GM20431 (cell line): ENCODE measurements around the gene SIAH3.
"Not testable (repeated sequence)": the region's sequence is repeated elsewhere in the genome, so short reads cannot be mapped to it uniquely, and the experiment has no call there.

Experiments
- in situ Hi-C: fragments of 300-500 bp; cut with MseI, MboI; formaldehyde crosslinking; loops from one replicate; pipeline ENCODE4 v1.15.0; 2020; ENCODE audit warnings: low sequenced_read_pairs; ENCODE audit not compliant: unreplicated experiment

The SIAH3 gene

GRCh38 chr13:45786293-45786920, 65.1 kb downstream of the SIAH3 start:
- in situ Hi-C loops, result no loop called here

DNA sequence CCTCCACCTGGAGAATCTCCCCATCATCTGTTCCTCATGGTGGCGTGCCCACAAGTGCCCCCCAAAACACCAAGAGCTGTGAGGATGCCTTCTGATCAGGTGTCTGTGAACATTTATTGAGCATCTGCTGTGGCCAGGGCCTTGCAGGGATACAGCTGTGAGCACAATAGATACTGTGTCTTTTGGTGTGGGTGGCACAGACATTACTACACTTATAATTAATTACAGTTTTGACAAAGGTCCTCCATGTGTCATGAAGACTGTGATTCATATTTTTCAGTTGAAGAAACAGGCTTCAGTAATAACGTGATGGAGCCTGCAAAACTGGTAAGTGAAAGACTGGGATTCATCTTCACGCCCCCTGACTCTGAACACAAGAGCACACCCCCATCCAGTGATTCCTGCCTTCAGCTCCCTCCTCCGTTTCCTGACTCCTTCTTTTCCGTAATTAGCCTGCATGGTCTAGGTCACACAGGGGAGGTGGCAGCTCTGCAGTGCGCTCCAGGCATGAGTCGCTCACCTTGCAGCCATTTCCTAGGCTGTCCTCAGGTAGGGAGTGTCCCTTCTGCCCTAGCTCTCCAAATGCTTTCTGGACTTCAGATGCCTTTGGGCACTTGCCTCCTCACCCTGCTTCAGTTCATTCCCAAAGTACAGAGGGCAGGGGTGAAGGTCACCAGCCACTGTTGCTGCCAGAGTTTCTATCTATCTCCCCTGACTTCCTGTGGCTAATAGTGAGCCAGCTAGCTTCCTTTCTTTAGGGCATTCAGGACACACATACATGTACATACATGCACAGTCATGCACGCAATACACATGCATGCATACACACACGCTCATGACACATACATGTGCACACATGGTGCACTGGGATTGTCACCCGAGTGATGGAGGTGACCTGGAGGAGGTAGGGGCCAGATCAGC, 66.5 kb downstream of the SIAH3 start:
- in situ Hi-C loops, result no loop called here

DNA sequence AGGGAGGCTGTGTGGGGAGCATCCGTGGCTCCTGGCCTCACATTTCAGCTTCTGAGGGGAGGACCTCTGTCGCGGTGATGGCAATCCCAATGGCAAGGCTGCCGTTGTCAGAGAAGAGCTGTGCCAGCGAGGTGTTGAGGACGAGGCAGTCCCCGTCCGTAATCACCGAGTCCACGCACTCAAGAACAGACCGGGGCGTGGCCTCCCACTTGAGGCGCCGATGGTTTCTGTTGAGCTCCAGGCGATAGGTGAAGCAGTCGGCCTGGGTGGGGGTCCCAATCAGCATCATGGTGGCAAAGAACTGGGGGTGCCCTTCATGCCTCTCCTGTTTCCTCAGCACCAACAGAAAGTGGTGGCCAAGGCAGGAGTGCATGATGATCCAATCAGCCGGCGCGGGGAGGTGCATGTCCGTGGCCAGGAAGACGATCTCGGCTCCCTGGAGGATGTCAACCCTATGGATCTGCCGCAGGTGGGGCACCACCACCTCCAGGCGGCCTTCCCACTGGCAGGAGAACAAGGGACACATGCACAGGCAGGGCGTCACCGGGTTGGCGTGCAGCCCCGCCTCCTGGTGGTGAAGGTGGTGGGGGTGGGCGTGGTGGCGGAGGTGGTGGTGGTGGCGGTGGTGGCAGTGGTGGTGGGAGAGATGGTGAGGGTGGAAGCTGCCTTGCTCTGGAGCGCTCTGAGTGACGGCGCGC, 68.1 kb downstream of the SIAH3 start:
- in situ Hi-C loops, result no loop called here

DNA sequence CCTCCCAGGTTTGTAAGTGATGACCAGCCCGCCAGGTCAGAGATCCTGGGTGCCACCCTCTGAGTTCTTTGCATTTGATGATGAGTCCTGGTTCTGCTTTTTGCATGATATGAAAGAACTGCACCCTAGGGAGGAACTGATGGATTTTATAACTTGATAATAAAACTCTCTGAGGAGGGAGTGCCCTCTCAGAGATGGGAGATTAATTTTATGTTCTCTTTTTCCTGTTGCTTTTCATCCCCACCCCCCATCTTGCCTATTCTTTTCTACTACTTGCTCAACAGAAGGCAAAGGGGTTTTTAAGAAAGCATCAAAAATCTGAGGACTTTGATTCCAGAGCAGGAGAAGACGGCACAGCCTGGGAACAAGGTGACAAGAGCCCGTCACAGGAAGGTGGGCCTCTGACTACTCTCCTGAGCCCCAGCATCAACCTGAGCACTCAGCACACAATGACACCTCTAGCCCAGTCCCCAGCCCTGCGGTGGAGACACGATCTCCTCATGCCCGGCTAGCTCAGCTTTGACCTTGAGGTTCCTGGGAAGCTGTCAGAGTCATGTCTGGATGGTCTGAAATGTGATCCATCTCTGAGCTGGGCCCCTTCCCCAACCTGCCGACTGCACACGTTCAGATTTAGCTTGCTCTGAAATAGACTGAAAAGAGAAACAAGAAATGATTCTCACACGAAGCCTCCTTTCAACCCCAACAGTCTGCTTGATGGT, 69.1 kb downstream of the SIAH3 start:
- in situ Hi-C loops, result no loop called here

DNA sequence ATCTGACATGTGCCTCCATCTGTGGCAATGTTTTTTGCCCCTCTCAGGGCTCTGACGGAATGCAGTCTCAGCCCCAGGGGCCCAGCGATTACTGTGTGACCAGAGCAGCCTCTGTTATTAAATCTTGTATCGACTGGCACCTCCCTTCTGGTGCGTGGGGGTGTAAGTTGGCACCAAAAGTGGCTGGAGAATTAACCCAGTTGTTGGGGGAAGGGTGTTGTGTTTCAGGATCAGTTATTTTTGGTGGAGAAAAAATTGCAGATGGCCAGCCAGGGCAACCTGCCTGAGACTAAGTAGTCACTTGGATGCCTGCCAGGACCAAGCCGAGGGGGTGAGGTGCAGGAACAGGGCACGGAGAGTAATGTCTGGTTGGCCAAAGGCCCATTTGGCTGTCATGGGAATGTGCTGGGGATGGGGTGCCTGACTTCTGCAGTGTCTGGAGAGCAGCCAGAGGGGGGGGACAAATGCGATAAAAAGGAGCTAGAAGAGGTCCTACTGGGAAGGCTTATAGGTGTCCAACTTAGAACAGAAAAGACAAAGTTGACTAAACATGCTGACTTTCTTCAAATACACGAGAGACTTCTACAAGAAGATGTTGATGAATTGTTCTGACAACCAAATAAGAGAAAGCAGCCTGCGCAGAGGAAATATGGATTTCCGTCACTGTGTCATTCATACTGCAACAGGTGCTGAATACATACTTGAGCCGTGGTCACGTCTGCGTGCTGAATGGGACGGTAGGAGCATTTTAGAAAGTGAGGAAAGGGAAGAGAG, 69.8 kb downstream of the SIAH3 start:
- in situ Hi-C loops, result no loop called here

DNA sequence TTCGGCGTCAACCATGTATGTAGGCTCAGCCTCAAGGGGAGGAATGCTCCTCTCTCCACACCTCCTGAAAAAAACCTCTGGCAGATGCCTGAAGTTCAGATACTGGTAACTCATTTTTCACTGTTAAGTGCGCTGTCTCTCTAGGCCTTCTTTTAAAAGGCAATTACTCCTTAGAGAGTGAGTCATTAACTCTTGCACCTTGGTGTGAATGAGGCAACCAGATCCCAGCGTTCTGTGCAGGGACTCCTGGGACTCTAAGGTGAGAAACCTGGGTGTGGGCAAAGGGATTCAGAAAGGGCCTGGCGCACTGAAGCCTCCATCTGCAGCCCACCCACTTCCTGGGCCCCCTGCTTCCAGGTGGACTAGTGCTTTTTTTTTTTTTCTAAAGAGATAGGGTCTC, 71.7 kb downstream of the SIAH3 start:
- in situ Hi-C loops, result no loop called here

DNA sequence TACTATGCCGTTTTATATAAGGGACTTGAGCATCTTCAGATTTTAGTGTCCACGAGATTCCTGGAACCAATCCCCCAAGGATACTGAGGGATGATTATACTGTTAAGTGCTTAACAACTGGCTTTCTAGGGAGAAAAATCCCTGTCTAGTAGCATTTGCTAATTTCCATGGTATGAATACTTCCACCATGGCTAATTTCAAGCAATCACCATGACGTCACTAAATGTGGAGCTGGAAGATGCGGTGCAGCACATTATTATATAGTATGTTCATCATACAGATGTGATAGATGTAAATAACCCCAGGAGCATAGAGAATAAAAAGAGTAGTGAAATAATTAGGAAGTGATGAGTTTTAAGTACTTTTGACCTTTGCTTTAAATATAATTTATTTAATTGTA, 72.7 kb downstream of the SIAH3 start:
- in situ Hi-C loops, result no loop called here

DNA sequence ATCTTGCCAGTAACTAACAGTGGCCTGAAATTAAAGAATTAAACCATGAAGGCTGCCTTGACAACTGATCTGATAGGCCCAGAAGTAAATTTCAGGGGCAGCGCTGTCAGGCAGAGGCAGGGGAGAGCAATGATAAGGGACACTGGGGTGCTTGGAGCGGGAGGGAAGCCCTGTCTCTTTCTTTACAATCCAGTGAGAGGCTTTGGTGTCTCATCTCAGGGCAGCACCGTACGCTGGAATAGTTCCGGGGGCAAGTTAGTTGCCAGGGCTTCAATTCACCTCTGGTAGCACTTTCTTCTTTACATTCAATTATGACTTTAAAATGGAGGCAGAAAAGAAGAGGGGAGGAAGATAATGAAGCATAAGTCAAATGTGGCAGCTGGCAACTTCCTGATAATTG, 74.8 kb downstream of the SIAH3 start:
- in situ Hi-C loops, result no loop called here

DNA sequence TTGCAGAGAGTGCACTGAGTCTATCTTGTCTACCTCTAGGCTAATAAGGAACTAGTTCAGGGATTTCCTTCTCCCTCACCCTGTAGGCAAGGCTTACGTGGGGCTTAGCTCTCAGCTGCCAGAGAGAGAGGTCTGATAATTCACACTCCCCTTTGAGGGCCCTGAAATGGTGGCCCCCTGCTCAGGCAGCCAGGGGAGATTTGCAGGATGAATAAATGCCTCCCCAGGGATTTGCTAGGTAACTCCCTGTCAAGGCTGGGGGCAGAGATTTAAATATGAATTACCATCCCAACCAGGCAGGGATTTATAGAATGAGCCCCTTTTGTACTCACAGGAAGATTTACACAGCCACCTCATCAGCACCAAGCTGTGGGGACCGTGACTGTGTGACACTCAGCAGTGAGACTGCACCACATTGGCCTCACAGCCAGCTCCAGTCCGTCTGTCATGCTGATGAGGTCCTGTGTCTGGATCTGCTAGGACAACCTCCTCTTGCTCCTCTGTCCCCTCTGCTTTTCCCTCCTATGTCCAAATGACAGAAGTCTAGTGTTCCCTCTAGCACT, 76.1 kb downstream of the SIAH3 start:
- in situ Hi-C loops, result no loop called here

GRCh38 chr13:45773944-45774343, 77.6 kb downstream of the SIAH3 start:
- in situ Hi-C loops, result no loop called here

GRCh38 chr13:45773236-45773635, 78.3 kb downstream of the SIAH3 start:
- in situ Hi-C loops, result no loop called here

- in situ Hi-C loops, result no loop called here
These were observed 80.7 kb downstream of the SIAH3 start for GRCh38 chr13:45770886-45771285.

- in situ Hi-C loops, result no loop called here
These were observed 82.7 kb downstream of the SIAH3 start for GRCh38 chr13:45768656-45769479.

DNA sequence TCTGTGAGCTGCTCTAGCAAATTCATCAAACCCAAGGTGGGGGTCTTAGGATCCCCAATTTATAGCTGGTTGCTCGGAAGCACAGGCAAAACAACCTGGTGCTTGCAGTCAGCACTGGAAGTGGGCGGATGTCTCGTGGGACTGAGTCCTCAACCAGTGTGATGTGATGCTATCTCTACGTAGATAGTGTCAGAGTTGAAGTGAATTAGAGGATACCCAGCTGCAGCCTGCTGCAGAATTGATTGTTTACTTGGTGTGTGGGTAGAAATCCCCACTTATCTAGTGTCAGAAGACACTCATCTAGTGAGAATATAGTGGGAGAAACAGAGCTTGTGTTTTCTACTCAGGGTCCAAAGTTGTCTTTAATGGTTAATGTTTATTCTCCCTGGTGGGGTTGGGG, 86.1 kb downstream of the SIAH3 start:
- in situ Hi-C loops, result no loop called here

DNA sequence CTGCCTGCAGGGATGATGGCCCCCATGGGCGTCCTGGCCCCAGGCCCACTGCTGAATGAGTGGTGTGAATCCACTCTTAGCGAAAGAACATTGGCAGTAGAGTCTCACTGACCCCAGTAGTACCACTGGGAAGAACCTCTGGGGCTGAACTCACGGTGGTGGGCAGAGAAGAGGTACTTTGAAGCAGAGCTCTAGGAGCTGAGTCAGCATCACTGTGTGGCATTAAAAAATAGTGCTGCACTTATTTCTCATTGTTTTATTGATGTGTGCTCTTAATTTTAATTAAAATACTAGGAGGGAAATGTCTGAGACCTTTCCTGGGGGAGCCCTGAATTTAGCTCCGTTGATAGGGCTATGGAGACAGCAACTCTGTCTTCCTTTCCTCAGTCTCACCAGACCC, 88.1 kb downstream of the SIAH3 start:
- in situ Hi-C loops, result no loop called here

DNA sequence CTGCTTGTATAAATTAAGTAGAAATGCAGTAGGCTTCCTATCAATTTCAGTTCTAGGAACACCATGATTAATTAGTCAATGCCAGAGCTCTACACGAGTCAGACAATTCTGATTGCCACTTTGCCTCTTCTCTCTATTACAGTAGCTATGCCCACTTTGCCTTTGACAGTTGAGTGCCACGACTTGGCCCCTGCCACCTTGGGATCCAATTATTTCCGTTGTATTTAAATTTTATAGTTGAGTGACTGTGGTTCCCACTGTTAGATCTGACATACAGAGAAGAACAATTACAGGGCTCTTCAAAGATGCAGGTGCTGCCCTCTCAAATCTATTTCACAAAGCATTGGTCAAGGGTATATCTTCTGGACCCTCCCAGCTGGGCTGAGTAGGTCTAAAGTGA, 94.0 kb downstream of the SIAH3 start:
- in situ Hi-C loops, result not testable (repeated sequence)

DNA sequence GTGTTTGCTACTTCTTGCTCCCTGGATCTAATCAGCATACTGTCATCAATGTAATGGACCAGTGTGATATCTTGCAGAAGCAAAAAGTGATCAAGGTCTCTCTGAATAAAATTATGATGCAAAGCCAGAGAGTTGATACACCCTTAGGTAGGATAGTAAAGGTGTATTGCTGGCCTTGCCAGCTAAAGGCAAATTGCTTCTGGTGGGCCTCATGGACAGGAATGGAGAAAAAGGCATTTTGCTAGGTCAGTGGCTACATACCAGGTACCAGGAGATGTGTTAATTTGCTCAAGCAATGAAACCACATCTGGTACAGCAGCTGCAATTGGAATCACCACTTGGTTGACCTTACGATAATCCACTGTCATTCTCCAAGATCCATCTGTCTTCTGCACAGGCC, 95.1 kb downstream of the SIAH3 start:
- in situ Hi-C loops, result not testable (repeated sequence)

DNA sequence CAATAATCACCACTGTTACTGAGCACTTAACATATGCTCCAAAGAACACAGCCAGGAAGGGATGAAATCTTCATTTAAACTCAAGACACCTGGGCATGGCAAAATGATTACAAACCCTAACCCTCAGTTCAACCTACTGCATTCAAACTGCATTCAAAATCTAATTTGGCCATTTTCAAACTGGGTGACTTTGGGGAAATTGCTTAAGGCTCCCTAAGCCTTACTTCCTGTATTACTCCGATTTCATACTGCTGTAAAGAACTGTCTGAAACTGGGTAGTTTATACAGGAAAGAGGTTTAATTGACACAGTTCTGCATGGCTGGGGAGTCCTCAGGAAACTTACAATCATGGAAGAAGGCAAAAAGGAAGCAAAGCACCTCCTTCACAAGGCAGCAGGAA, 99.0 kb downstream of the SIAH3 start:
- in situ Hi-C loops, result no loop called here

DNA sequence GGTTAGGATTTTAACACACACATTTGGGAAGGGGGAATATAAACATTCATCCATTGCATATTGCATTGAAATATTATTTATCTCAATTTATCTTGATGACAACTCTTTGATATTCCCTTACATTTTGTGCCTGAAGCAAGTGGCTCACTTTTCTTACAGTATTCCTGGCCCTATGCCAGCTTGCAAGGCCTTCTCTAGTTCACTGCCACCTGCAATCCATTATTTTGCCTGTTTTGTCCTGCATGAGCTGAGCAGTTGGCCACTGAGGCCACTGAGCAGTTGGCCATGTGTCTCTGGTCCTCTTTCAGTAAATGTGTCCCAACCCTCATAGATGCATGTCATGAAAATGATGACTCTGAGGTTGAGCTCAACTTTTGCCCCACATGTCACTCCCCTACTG, 99.7 kb downstream of the SIAH3 start:
- in situ Hi-C loops, result no loop called here
